ENCODE data around the gene LIPN.
"Not testable (repeated sequence)": the region's sequence is repeated elsewhere in the genome, so short reads cannot be mapped to it uniquely, and the experiment has no call there.

Gene LIPN

GRCh38 chr10:88731296-88731695, 28.5 kb upstream of the LIPN start:
- Histone ChIP-seq H3K9me2 (replicated peaks; ENCODE audit: insufficient read depth, low read length) (no peaks in the 10 kb centered on the region), H3K36me3 (ENCODE audit: low read length) (no peaks in the 10 kb centered on the region), H3K4me3 (ENCODE audit: insufficient read depth, low read length, poor library complexity, severe bottlenecking) (no peak overlapping the region), H3K27ac (ENCODE audit: low read depth, low read length) (no peak overlapping the region), H4K20me1 (ENCODE audit: low read depth, low read length) (no peaks in the 10 kb centered on the region), H3K27me3 (ENCODE audit: low read length) (no peaks in the 10 kb centered on the region), H3K9ac (ENCODE audit: low read length) (no peak overlapping the region), H3K79me2 (ENCODE audit: insufficient read depth, low read length) (no peaks in the 10 kb centered on the region), H3K4me2 (ENCODE audit: low read depth, low read length, poor library complexity, severe bottlenecking) (no peak overlapping the region), H3F3A (ENCODE audit: insufficient read depth) (no peaks in the 10 kb centered on the region), H3K9me3 (ENCODE audit: insufficient read depth, low read length) (no peaks in the 10 kb centered on the region), H2AFZ (ENCODE audit: low read depth, low read length, severe bottlenecking) (no peak overlapping the region)
- no peak for TF ChIP-seq EZH2phosphoT487 (conservative IDR thresholded peaks at IDR 0.05; ENCODE audit: low read length)

- Histone ChIP-seq H3K9me2 (replicated peaks; ENCODE audit: insufficient read depth, low read length) (no peaks in the 10 kb centered on the region), H3K27ac (ENCODE audit: low read depth, low read length) (no peak overlapping the region), H3K27me3 (ENCODE audit: low read length) (no peaks in the 10 kb centered on the region), H3K4me2 (ENCODE audit: low read depth, low read length, poor library complexity, severe bottlenecking) (no peak overlapping the region), H3K9me3 (ENCODE audit: insufficient read depth, low read length) (no peaks in the 10 kb centered on the region), H3F3A (ENCODE audit: insufficient read depth) (no peaks in the 10 kb centered on the region), H3K9ac (ENCODE audit: low read length) (no peak overlapping the region), H3K4me3 (ENCODE audit: insufficient read depth, low read length, poor library complexity, severe bottlenecking) (no peak overlapping the region), H4K20me1 (ENCODE audit: low read depth, low read length) (no peaks in the 10 kb centered on the region), H3K36me3 (ENCODE audit: low read length) (no peaks in the 10 kb centered on the region), H3K79me2 (ENCODE audit: insufficient read depth, low read length) (no peaks in the 10 kb centered on the region), H2AFZ (ENCODE audit: low read depth, low read length, severe bottlenecking) (no peak overlapping the region)
- TF ChIP-seq EZH2phosphoT487 (conservative IDR thresholded peaks at IDR 0.05; ENCODE audit: low read length) (no peak), CTCF (IDR thresholded peaks at IDR 0.05; ENCODE audit: insufficient read depth, low read length, poor library complexity, severe bottlenecking) (no peak)
These were observed 26.6 kb upstream of the LIPN start for GRCh38 chr10:88733215-88733614.

- Histone ChIP-seq H3K9me3 (ENCODE audit: insufficient read depth, low read length) (no peaks in the 10 kb centered on the region), H3K27ac (ENCODE audit: low read depth, low read length) (no peak overlapping the region), H3K9me2 (replicated peaks; ENCODE audit: insufficient read depth, low read length) (no peaks in the 10 kb centered on the region), H2AFZ (ENCODE audit: low read depth, low read length, severe bottlenecking) (no peak overlapping the region), H3K4me3 (ENCODE audit: insufficient read depth, low read length, poor library complexity, severe bottlenecking) (no peak overlapping the region), H3K9ac (ENCODE audit: low read length) (no peak overlapping the region), H3K36me3 (ENCODE audit: low read length) (no peaks in the 10 kb centered on the region), H3K4me2 (ENCODE audit: low read depth, low read length, poor library complexity, severe bottlenecking) (no peak overlapping the region), H3K79me2 (ENCODE audit: insufficient read depth, low read length) (no peaks in the 10 kb centered on the region), H4K20me1 (ENCODE audit: low read depth, low read length) (no peaks in the 10 kb centered on the region), H3F3A (ENCODE audit: insufficient read depth) (no peaks in the 10 kb centered on the region), H3K27me3 (ENCODE audit: low read length) (no peaks in the 10 kb centered on the region)
- TF ChIP-seq EZH2phosphoT487 (conservative IDR thresholded peaks at IDR 0.05; ENCODE audit: low read length) (no peak), CTCF (IDR thresholded peaks at IDR 0.05; ENCODE audit: insufficient read depth, low read length, poor library complexity, severe bottlenecking) (no peak)
These were observed 24.2 kb upstream of the LIPN start for GRCh38 chr10:88735661-88736060.

- H3K9ac ChIP-seq (ENCODE audit: low read length); H3K4me2 ChIP-seq (ENCODE audit: low read depth, low read length, poor library complexity, severe bottlenecking): not testable (repeated sequence)
These were observed 17.9 kb upstream of the LIPN start for GRCh38 chr10:88741921-88742320.

More at GRCh38 chr10:88741921-88742320, 17.9 kb upstream of the LIPN start:
- H3F3A ChIP-seq (ENCODE audit: insufficient read depth); H3K9me2 ChIP-seq (replicated peaks; ENCODE audit: insufficient read depth, low read length); H3K27ac ChIP-seq (ENCODE audit: low read depth, low read length); H3K27me3 ChIP-seq (ENCODE audit: low read length); H3K79me2 ChIP-seq (ENCODE audit: insufficient read depth, low read length); H3K9me3 ChIP-seq (ENCODE audit: insufficient read depth, low read length); H4K20me1 ChIP-seq (ENCODE audit: low read depth, low read length); H3K4me3 ChIP-seq (ENCODE audit: insufficient read depth, low read length, poor library complexity, severe bottlenecking); H2AFZ ChIP-seq (ENCODE audit: low read depth, low read length, severe bottlenecking); H3K36me3 ChIP-seq (ENCODE audit: low read length): not testable (repeated sequence)
